Measurements from ENCODE around the gene SLC5A1.
"Not testable (repeated sequence)": the region's sequence is repeated elsewhere in the genome, so short reads cannot be mapped to it uniquely, and the experiment has no call there.

SLC5A1 gene

DNA sequence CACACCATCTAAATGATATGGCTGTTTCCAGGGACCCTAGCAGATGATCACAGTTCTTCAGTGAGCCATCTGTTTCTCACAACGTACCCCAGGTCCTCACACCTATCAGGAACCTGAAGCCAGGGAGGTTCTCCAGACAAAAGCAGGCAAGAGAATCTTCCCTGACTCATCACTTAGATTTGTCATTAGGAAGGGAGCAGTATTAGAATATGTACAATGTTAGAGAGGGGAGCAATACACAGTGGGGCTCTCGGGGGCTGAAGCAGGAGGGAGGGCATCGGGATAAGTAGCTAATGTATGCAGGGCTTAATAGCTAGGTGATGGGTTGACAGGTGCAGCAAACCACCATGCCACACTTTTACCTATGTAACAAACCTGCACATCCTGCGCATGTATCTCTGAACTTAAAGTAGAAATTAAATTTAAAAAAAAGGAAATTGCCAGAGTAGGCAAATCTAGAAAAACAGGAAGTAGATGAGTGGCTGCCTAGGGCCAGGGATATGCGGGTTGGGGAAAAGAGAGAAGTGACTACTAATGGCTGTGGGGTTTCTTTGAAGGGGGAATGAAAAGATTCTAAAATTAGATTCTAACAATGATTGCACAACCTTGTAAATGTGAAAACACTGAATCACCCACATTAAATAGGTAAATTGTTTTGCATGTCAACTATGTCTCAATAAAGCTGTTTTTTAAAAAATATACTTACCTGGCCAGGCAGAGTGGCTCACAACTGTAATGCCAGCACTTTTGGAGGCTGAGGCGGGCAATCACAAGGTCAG lies 101.6 kb downstream of the SLC5A1 start:
- no peak for DNase-seq (ENCODE audit: low read depth in 2 of 2)

DNA sequence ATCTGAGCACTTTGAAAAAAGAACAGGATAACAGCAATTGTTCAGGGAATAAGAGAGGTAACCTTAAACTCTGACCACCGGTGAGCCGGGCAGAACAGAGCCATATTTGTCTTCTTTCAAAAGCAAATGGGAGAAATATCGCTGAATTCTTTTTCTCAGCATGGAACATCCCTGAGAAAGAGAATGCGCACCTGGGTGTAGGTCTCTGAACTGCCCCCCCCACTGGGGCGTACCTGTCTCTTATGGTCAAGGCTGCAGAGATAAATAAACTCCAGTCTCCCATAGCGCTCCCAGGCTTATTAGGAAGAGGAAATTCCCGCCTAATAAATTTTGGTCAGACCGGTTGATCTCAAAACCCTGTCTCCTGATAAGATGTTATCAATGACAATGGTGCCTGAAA lies 104.1 kb downstream of the SLC5A1 start:
- DNase-seq (ENCODE audit: low read depth in 2 of 2) = not testable (repeated sequence)

GRCh38 chr22:32148372-32148771 lies 105.3 kb downstream of the SLC5A1 start:
- DNase-seq (ENCODE audit: low read depth in 2 of 2) = not testable (repeated sequence)

DNA sequence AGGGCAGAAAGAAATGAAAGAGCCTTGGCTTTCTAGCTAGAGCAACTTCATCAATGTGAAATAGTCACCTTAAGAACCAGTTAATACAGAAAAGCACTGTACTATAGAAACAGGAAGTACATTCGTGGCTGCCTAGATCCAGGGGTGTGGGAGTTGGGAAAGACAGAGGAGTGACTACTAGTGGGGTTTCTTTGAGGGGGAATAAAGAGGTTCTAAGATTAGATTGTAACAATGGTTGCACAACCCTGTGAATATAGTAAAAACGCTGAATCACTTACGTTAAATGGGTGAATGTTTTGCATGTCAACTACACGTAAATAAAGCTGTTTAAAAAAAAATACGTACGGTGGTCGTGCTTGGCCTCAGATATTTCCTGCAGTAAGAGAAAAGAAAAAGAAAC lies 107.6 kb downstream of the SLC5A1 start:
- DNase-seq (ENCODE audit: low read depth in 2 of 2) = not testable (repeated sequence)

DNA sequence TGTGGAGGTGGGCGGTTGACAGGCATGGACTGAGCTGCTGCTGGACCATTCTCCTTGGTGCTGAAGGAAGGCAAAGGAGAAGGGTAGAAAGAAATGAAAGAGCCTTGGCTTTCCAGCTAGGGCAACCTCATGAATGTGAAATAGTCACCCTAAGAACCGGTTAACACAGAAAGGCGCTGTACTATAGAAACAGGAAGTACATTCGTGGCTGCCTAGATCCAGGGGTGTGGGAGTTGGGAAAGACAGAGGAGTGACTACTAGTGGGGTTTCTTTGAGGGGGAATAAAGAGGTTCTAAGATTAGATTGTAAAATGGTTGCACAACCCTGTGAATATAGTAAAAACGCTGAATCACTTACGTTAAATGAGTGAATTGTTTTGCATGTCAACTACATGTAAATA lies 108.6 kb downstream of the SLC5A1 start:
- not testable (repeated sequence) for DNase-seq (ENCODE audit: low read depth in 2 of 2)

GRCh38 chr22:32154727-32155126 lies 111.7 kb downstream of the SLC5A1 start:
- DNase-seq (ENCODE audit: low read depth in 2 of 2) = not testable (repeated sequence)

DNA sequence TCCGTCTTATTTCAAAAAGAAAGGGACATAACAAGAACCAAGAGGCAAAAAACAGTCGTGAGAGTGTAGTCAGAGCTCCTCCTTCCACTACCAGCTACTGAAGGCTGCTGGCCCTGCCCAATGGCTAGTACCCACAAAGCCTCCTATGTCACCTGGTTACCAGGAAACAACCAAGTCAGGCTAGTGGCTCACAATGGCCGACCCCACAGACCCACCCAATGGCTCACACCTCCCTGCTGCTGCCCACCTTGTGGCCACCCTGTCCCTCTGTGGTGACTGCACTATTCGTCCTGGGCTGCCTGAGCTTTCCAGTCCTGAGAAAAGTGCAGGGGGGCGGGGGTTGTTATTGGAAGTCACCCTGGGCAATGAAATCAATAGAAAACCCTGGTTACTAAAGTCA lies 114.6 kb downstream of the SLC5A1 start:
- DNase-seq (ENCODE audit: low read depth in 2 of 2) = not testable (repeated sequence)

DNA sequence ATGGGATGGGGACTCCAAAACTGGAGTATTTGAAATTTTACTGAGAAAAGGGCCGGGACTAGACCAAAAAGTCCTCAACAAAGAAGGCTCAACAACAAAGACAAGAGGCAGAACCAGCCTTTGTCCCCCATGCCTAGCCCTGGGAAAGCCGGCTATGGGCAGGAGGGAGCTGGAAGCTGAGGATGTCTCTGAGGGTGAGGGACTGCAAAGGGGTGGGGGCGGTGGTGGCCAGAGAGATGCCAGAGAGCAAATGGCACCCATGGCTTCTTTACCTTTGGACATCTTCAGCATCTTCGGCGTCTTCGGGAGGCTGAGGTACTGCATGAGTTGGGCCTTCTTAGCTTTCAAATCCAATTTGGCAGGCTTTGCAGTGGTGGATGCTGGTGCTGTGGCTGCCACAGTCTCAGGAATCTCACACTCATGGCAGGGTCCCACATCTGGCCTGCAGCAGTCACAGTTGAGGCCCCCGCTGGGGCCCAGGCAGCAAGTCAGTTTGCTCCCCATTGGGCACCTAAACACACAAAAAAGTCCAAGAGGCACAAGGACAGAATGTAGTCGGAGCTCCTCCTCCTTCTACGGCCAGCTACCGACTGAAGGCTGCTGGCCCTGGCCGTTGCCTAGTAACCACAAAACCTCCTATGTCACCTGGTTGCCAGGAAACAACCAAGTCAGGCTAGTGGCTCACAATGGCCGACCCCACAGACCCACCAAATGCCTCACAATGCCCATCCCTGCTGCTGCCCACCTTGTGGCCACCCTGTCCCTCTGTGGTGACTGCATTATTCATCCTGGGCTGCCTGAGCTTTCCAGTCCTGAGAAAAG lies 115.9 kb downstream of the SLC5A1 start, which contains the start of gene C22orf42:
Gene C22orf42 (minus strand): TSS at position 592 of the 822 bp plus-strand sequence. CDS start 88 bp downstream, at position 504.
- DNase-seq (ENCODE audit: low read depth in 2 of 2) = no peak

DNA sequence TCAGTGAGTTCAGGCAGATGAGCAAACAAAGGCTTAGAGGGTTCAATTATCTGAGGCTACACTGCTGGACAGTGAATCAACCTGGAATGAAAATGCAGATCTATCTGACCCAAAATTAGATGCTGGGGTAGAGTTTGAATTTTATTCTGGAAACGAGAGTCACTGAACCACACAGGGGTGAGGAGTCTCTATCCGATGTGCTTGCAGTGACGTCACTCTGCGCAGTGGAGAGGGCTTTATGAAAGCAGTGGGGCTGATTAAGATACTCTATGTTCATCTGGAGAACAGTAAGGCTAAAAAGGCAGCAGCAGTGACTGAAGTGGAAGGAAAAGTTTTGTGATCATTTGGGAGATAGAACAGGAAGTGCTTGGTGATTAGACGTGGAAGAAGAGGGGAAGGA lies 117.3 kb downstream of the SLC5A1 start:
- not testable (repeated sequence) for DNase-seq (ENCODE audit: low read depth in 2 of 2)
